Mucosa of rectum (tissue), 2 donors: ENCODE results near the gene HES2.
A peak's percentile ranks its signal among the peaks of the same experiment; 100 is the strongest.

Source experiments
- H3K27ac ChIP-seq, 2 donors: one replicate each; pipeline ENCODE4 v1.7.0; 2013; ENCODE audit warnings: inconsistent platforms in 2 of 2, low read depth in 2 of 2, low read length in 2 of 2
- H3K27me3 ChIP-seq, 2 donors: one replicate each; pipeline ENCODE4 v1.7.0; 2013; ENCODE audit warnings: low read length in 2 of 2; ENCODE audit not compliant: control insufficient read depth in 2 of 2, insufficient read depth in 2 of 2
- H3K36me3 ChIP-seq, 2 donors: one replicate each; pipeline ENCODE4 v1.7.0; 2013; ENCODE audit warnings: low read length in 2 of 2; ENCODE audit not compliant: control insufficient read depth in 2 of 2, insufficient read depth in 2 of 2
- H3K4me1 ChIP-seq, 2 donors: one replicate each; pipeline ENCODE4 v1.7.0; 2013; ENCODE audit warnings: low read length in 2 of 2, mild to moderate bottlenecking in 1 of 2; ENCODE audit not compliant: control insufficient read depth in 2 of 2, insufficient read depth in 2 of 2
- H3K4me3 ChIP-seq, 2 donors: one replicate each; pipeline ENCODE4 v1.7.0; 2013; ENCODE audit warnings: low read length in 2 of 2
- H3K9ac ChIP-seq, 2 donors: one replicate each; pipeline ENCODE4 v1.7.0; 2013; ENCODE audit warnings: low read length in 2 of 2, low read depth in 1 of 2, mild to moderate bottlenecking in 1 of 2
- H3K9me3 ChIP-seq, 2 donors: one replicate each; pipeline ENCODE4 v1.7.0; 2013; ENCODE audit warnings: low read length in 2 of 2; ENCODE audit not compliant: control insufficient read depth in 2 of 2
- donor health status: healthy.
- donor health status: Normal muscosa, but diverticular disease.

HES2 gene

DNA sequence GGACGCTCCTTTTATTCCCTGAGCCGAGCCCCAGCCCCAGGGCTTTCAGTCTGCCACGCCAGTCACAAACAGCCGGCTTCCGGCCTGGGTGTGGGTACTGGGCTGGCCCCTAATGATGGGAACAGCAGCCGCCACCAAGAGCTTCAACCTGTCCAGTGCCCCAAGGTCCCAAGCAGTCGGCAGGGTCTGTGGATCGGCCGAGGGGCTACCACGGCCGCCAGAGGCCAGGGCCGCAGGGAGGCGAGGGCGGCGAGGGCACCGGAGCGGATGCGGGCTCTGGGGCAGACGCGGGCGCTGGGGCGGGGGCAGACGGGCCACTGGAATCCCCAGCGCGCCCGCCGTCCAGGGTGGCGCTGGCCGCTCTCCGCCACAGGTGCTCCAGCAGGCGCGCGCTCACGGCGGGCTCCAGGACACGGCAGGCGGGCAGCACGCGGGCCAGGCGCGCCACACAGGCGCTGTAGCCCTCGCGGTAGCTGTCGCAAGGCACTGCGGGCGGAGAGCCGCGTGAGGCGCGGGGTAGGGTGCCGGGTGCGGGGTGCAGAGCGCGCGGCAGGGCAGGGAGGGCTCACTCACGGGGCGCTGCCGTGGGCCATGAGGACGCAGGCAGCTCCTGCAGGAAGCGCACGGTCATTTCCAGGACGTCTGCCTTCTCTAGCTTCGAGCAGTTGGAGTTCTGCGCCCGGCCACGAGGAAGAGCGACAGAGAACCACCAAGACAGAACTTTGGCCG is 887 bp downstream of the HES2 start:
- Histone ChIP-seq H3K9me3 (no peaks in the 10 kb centered on the region), H3K9ac (peak overlapping the region in 1 of 2 donors; percentile 66), H3K36me3 (no peaks in the 10 kb centered on the region), H3K4me1 (peaks cover 39 to 45% of the 10 kb centered on the region in 2 donors), H3K27ac (peak overlapping the region; percentile 61 to 63), H3K27me3 (peaks cover 18 to 32% of the 10 kb centered on the region in 2 donors), H3K4me3 (peak overlapping the region; percentile 54 to 58)

DNA sequence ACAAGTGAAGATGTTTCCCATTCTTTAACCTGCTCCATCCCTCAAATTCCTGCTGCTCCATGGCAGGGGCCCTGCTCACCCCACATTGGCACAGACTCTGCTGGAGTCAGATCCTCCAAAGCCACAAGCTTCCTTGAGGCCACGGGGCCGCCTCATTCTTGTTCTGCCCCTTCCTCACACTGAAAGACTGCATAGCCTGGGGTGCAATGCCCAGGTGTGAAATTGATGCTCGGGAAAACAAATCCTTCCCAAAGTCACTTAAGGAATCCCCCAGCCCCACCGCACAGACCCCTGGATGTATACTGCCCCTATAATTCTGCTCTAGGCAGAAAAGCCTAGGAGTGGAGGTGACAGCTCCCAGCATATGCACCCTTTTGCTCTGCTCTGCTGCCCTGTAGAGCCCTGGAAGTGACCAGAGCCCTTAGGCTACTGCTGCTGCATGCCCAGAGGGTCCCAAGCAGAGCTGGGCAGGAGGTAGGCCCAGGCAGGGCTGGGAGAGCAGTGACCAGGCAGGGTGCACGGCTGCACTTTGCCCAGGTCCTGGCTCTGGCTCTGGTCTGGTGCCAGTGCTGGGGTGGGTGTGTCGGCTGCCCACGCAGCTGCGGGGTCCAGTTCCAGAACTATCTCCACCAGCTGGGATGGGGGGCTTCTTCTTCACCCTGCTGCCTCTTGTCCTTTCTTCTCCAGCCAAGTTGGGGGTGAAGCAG is 1.6 kb downstream of the HES2 start:
- Histone ChIP-seq H3K27ac (peak overlapping the region in 1 of 2 donors; percentile 32), H3K9me3 (no peaks in the 10 kb centered on the region), H3K4me3 (peak overlapping the region; percentile 30 to 31), H3K27me3 (peaks cover 12 to 29% of the 10 kb centered on the region in 2 donors), H3K36me3 (no peaks in the 10 kb centered on the region), H3K4me1 (peaks cover 34 to 46% of the 10 kb centered on the region in 2 donors), H3K9ac (peak overlapping the region in 1 of 2 donors; percentile 66)

DNA sequence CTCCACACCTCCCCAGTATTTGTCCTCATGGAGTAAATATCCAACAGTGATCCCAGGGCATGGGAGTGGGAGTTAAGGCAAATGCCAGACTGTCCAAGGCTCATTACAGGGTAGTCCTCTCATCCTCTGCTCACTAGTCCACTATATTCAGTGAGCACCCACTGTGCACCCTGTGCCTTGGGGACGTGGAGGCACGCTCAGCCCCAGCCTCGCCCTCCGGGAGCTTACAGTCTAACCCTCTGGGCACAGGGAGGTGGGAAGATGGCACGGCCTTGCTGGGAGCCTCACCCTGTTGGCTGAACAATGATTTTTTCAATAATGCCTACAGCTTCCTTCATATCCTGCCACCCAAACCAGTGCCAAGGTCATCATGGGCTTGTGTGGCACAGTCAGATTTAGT is 2.8 kb downstream of the HES2 start:
- Histone ChIP-seq H3K27me3 (peaks cover 8 to 27% of the 10 kb centered on the region in 2 donors), H3K9ac (no peak overlapping the region)

GRCh38 chr1:6416295-6416656 is 3.4 kb downstream of the HES2 start:
- no peak overlapping the region for H3K4me3 ChIP-seq
- peaks cover 7 to 21% of the 10 kb centered on the region in 2 donors for H3K27me3 ChIP-seq
- H3K9me3 ChIP-seq, result no peaks in the 10 kb centered on the region
- no peaks in the 10 kb centered on the region for H3K36me3 ChIP-seq
- H3K27ac ChIP-seq, result no peak overlapping the region
- H3K4me1 ChIP-seq, result peaks cover 34 to 44% of the 10 kb centered on the region in 2 donors
- H3K9ac ChIP-seq, result no peak overlapping the region

More for the DNA sequence above, 2.8 kb downstream of the HES2 start:
- Histone ChIP-seq H3K9me3 (no peaks in the 10 kb centered on the region), H3K4me1 (peaks cover 34 to 48% of the 10 kb centered on the region in 2 donors), H3K27ac (no peak overlapping the region), H3K36me3 (no peaks in the 10 kb centered on the region), H3K4me3 (no peak overlapping the region)

DNA sequence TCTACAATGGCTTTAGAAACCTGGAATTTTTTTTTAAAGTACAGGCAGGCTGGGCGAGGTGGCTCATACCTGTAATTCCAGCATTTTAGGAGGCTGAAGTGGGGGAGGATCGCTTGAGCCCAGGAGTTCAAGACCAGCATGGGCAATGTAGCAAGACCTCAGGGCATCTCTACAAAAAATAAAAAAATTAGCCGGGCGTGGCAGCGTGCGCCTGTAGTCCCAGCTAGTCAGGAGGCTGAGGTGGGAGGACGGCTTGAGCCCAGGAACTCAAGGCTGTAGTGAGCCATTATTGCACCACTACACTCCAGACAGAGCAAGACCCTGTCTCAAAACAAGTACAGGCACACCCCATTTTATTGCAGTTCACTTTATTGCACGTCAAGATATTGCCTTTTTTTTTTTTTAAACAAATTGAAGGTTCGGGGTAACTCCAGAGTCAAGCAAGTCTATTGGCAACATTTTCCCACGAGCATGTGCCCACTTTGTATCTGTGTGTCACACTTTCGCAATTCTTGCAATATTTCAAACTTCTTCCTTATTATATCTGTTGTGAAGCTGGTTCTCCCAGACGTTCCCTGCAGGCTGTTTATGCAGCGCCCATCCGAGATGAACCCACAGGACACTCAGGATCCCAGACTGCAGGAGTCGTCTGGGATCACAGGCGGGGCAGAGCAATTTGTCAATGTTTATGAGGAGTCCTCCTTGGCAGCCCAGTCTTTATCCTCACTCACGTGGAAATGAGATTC is 4.7 kb downstream of the HES2 start:
- H3K27ac ChIP-seq, result peak overlapping the region; percentile 61 to 63
- peaks cover 3 to 16% of the 10 kb centered on the region in 2 donors for H3K27me3 ChIP-seq
- peak overlapping the region in 1 of 2 donors; percentile 5 for H3K9ac ChIP-seq
- no peaks in the 10 kb centered on the region for H3K9me3 ChIP-seq
- H3K4me3 ChIP-seq, result peak overlapping the region in 1 of 2 donors; percentile 26
- H3K4me1 ChIP-seq, result peaks cover 28 to 33% of the 10 kb centered on the region in 2 donors
- H3K36me3 ChIP-seq, result no peaks in the 10 kb centered on the region

- Histone ChIP-seq H3K4me3 (peak overlapping the region in 1 of 2 donors; percentile 26), H3K27ac (peak overlapping the region; percentile 61 to 63), H3K9ac (peak overlapping the region in 1 of 2 donors; percentile 5), H3K9me3 (no peaks in the 10 kb centered on the region), H3K27me3 (peaks cover 3 to 14% of the 10 kb centered on the region in 2 donors), H3K36me3 (no peaks in the 10 kb centered on the region), H3K4me1 (peaks cover 26 to 31% of the 10 kb centered on the region in 2 donors)
Observed at GRCh38 chr1:6414443-6414844, 5.3 kb downstream of the HES2 start.

DNA sequence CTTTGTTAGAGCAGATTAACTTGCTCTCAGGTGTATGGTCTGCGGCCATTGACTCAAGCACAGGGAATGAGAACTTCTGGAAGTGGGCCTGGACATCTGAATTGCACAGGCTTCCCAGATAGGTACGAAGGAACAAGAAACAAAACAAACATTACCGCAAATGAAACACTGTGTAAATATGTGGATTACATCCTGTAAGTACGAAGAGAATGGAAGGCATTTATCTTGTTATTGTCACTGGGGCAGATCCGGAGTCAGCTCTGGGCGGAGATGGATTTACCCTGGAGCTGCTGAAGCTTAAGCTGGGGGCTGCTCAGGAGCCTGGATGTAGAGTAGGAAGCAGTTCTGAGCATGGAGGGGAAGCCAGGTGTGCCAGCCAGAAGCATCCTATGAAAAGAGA is 6.8 kb downstream of the HES2 start:
- H3K27ac ChIP-seq, result peak overlapping the region in 1 of 2 donors; percentile 55
- no peak overlapping the region for H3K4me3 ChIP-seq
- no peaks in the 10 kb centered on the region for H3K9me3 ChIP-seq
- no peaks in the 10 kb centered on the region for H3K36me3 ChIP-seq
- peak overlapping the region in 1 of 2 donors; percentile 33 for H3K9ac ChIP-seq
- H3K4me1 ChIP-seq, result peaks cover 16 to 20% of the 10 kb centered on the region in 2 donors
- H3K27me3 ChIP-seq, result peaks cover 0 to 9% of the 10 kb centered on the region in 2 donors

DNA sequence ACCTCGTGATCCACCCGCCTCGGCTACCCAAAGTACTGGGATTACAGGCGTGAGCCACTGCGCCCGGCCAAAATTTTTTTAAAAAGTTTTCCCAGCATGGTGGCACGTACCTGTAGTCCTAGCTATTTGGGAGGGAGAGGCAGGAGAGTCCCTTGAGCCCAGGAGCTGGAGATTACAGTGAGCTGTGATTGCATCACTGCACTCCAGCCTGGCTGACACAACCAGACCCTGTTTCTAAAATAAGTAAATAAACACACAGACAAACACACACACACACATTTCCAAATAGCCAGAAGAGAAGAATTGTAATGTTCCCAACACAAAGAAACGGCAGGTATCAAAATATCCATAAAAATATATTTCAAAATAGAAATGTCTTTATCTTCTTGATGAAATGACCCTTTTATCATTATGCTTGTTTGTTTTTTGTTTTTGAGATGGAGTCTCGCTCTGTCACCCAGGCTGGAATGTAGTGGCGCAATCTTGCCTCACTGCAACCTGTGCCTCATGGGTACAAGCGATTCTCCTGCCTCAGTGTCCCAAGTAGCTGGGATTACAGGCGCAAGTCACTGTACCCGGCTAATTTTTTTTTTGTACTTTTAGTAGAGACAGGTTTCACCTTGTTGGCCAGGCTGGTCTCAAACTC is 9.3 kb downstream of the HES2 start:
- Histone ChIP-seq H3K4me3 (no peak overlapping the region), H3K27me3 (peaks cover 0 to 2% of the 10 kb centered on the region in 2 donors), H3K9ac (no peak overlapping the region), H3K4me1 (peaks cover 11 to 18% of the 10 kb centered on the region in 2 donors), H3K27ac (no peak overlapping the region), H3K36me3 (no peaks in the 10 kb centered on the region), H3K9me3 (no peaks in the 10 kb centered on the region)

DNA sequence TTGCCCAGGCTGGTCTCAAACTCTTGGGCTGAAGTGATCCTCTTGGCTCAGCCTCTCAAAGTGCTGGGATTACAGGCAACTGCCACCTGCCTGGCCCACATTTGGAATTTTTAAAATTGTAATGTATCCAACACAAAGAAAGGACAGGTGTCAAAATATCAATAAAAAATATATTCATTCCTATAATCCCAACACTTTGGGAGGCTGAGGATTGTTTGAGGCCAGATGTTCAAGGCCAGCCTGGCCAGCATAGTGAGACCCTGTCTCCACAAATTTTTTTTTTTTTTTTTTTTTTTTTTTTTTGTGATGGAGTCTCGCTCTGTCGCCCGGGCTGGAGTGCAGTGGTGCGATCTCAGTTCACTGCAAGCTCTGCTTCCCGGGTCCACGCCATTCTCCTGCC is 10.0 kb downstream of the HES2 start:
- no peak overlapping the region for H3K9ac ChIP-seq
- no peak overlapping the region for H3K27ac ChIP-seq
- peaks cover 0 to 2% of the 10 kb centered on the region in 2 donors for H3K27me3 ChIP-seq
- peaks cover 7 to 13% of the 10 kb centered on the region in 2 donors for H3K4me1 ChIP-seq
- no peak overlapping the region for H3K4me3 ChIP-seq
- H3K9me3 ChIP-seq, result no peaks in the 10 kb centered on the region
- no peaks in the 10 kb centered on the region for H3K36me3 ChIP-seq
